Measurements from ENCODE around the gene DNAJC28. TPM values are rescaled to one million over a fixed set of nuclear protein-coding genes. Genes with fewer than 3 reads are reported as not detected.
A peak's percentile ranks its signal among the peaks of the same experiment; 100 is the strongest.

Gene DNAJC28
- total RNA-seq, 3 donors from 2014 or later, result 1.9 to 3.0 (median 2.9) TPM

GRCh38 chr21:33493756-33494155 is 2.2 kb upstream of the DNAJC28 start:
- ATAC-seq, result no peak
- intact Hi-C loops (cut with DNase I, micrococcal nuclease), result no loop called here
- H3K9me3 ChIP-seq, result no peaks in the 10 kb centered on the region
- no peak for DNase-seq
- no peak overlapping the region for H3K4me3 ChIP-seq
- H3K4me1 ChIP-seq (ENCODE audit: low read depth), result no peaks in the 10 kb centered on the region
- no peaks in the 10 kb centered on the region for H3K36me3 ChIP-seq (ENCODE audit: low read depth)
- no peak for TF ChIP-seq CTCF (IDR thresholded peaks at IDR 0.05)

DNA sequence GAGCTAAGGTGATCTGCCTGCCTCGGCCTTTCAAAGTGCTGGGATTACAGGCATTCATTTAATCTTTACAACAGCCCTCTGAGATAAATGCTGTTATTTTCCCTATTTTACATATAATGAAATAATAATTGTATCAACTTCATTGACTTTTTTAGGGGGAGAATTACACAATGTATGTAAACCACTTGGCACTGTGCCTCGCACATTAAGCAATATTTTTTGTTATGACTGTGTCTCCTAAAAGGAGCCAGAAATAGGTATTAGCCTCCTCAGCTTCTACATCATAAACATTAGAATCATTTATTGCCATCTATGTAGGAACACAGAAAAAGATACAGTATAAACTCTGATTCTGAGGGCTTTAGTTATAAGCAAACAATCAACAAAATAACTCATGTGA is 1.1 kb upstream of the DNAJC28 start:
- H3K9me3 ChIP-seq, result no peaks in the 10 kb centered on the region
- no peaks in the 10 kb centered on the region for H3K36me3 ChIP-seq (ENCODE audit: low read depth)
- H3K4me1 ChIP-seq (ENCODE audit: low read depth), result no peaks in the 10 kb centered on the region
- intact Hi-C loops (cut with DNase I, micrococcal nuclease), result no loop called here
- H3K4me3 ChIP-seq, result no peak overlapping the region
- TF ChIP-seq CTCF (IDR thresholded peaks at IDR 0.05), result no peak
- ATAC-seq, result no peak
- DNase-seq, result no peak

DNA sequence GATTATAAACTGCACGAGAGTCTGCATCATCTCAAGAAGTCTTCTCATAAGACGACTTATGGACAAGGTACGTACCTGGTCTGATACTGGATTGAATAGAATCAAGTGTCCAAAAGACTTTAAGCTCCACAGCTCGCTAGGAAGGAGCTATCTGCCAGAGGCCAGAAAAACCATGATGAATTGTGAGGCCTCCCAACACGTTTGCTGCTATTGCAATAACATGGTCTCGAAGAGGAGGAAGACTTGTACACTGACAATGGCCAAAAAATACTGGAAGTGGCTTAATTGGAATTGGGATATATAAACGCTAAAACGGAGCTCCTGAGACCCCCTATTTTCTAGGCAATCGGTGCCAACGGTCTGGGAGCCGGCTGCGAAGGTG is 534 bp downstream of the DNAJC28 start:
- H3K4me1 ChIP-seq (ENCODE audit: low read depth), result no peaks in the 10 kb centered on the region
- H3K4me3 ChIP-seq, result peak overlapping the region; percentile 39
- no peak for DNase-seq
- intact Hi-C loops (cut with DNase I, micrococcal nuclease), result no loop called here
- H3K36me3 ChIP-seq (ENCODE audit: low read depth), result no peaks in the 10 kb centered on the region
- no peaks in the 10 kb centered on the region for H3K9me3 ChIP-seq
- TF ChIP-seq CTCF (IDR thresholded peaks at IDR 0.05), result no peak
- ATAC-seq, result peak; percentile 38

DNA sequence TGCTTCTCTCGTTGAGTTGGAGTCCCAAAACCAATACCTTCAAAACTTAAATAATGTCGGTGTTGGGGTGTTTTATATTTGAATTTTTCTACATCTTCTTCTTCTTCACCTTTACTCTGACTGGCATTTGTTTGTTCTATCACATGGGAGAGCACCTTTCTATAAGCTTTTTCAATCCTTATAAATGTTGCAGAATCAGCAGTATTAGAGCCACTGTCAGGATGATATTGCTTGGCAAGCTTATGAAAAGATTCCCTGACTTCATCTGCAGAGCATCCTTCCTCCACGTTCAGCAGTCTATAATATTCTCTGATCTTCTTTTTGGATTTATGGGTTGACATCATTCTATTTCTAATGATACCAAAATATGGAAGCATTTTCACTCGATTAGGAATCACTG is 2.6 kb downstream of the DNAJC28 start:
- ATAC-seq (no peak), DNase-seq (no peak)
- H3K9me3 ChIP-seq, result no peaks in the 10 kb centered on the region
- no peak overlapping the region for H3K4me3 ChIP-seq
- H3K36me3 ChIP-seq (ENCODE audit: low read depth), result no peaks in the 10 kb centered on the region
- no peaks in the 10 kb centered on the region for H3K4me1 ChIP-seq (ENCODE audit: low read depth)
- intact Hi-C loops (cut with DNase I, micrococcal nuclease), result no loop called here
- no peak for TF ChIP-seq CTCF (IDR thresholded peaks at IDR 0.05)

DNA sequence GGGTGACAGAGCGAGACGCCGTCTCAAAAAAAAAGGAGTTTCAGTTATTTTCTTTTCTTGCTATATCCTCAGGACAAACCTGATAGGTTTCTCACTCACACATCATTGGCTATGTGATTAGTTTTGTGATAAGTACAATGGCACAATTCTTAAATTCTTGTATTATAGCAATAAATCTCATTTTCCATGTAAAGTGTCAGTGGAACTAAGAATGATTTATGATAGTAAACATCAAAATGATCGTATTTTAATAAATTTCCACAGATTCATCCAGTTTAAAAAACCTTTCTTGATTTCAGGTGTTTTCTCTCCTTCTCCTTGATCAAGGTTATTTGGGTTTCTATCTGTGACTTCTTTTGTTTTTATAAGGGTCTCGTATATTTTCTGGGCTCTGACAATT is 3.5 kb downstream of the DNAJC28 start:
- ATAC-seq (no peak), DNase-seq (no peak)
- Histone ChIP-seq H3K36me3 (ENCODE audit: low read depth) (no peaks in the 10 kb centered on the region), H3K4me1 (ENCODE audit: low read depth) (no peaks in the 10 kb centered on the region), H3K4me3 (no peak overlapping the region), H3K9me3 (no peaks in the 10 kb centered on the region)
- intact Hi-C loops (cut with DNase I, micrococcal nuclease), result no loop called here
- no peak for TF ChIP-seq CTCF (IDR thresholded peaks at IDR 0.05)

- ATAC-seq, result no peak
- Histone ChIP-seq H3K4me1 (ENCODE audit: low read depth) (peaks cover 6% of the 10 kb centered on the region), H3K9me3 (no peaks in the 10 kb centered on the region), H3K4me3 (no peak overlapping the region), H3K36me3 (ENCODE audit: low read depth) (no peaks in the 10 kb centered on the region)
- DNase-seq, result no peak
- intact Hi-C loops (cut with DNase I, micrococcal nuclease), result no loop called here
- no peak for TF ChIP-seq CTCF (IDR thresholded peaks at IDR 0.05)
Observed at GRCh38 chr21:33481314-33481943, 10.1 kb downstream of the DNAJC28 start.

All from mucosa of descending colon (tissue), 3 donors.